Forelimb muscle (tissue), 1 donor: ENCODE results near the gene WWOX. TPM values are rescaled to one million over a fixed set of nuclear protein-coding genes. Genes with fewer than 3 reads are reported as not detected.

Experiments used
- DNase-seq: peaks from one replicate; pipeline ENCODE4 v3.0.0-alpha.2; 2013; ENCODE audit warnings: low read depth
- polyA plus RNA-seq: library from polyadenylated mRNA; unstranded; fragments of 120-200 nt; gene quantifications from one replicate; pipeline ENCODE4 v1.2.1, GENCODE V29; 2013; ENCODE audit not compliant: insufficient read length

The WWOX gene
- polyA plus RNA-seq, 1 donor, result 11.9 TPM

DNA sequence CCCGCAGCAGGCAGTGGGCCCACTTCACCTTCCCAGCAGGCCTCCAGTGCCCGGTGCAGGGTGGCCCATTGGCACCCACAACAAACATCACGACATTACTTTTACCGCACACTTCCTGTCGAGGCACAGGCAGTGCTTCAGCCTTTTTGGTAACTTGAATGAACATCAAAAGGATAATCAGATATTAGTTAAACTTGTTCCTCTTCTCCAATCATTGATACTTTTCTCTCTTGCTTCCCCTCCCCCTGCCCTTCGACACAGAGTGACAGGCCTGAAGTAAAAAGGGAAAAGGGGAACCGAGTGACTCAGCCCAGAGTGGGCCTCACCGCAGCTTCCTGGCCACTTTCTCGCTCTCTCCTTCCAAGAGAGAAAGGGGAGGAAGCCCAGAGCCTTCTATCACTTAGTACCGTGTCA lies 994.1 kb downstream of the WWOX start:
- no peak for DNase-seq

DNA sequence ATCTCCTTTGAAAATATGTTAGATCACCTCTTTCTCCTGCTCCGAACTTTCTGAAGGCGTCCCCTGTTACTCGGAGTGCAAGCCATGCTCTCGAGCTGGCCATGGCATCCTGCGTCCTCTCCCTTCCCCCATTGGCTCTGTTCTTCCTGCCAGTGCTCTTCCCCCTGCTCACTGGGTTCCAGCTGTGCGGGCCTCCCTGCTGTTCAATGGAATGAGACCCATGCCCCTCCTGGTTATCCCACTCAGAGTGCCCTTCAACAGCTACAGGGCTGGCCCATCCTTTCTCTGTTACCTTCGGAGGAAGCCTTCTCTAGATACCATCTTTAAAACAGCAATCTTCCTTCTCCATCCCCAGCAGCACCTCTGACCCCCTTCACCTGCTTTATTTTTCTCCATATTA lies 996.8 kb downstream of the WWOX start:
- DNase-seq, result no peak

DNA sequence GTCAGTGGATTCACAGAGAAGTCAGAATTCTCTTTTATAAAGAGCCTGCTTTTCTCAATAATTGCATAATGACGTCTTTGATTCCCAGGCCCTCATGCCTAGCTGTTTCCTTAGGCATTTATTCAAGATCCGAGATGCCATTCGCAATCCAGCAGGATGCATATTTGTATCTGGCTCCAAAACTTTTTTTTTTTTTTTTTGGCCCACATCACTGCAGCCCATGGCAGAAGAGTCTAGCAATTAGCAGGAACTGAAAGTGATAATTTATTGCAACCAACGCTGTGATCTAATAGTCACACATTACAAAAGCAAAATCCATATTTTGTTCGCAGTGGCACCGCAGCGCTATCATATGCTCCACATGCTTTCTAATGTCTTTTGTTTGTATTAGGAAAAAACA lies 997.7 kb downstream of the WWOX start:
- no peak for DNase-seq

DNA sequence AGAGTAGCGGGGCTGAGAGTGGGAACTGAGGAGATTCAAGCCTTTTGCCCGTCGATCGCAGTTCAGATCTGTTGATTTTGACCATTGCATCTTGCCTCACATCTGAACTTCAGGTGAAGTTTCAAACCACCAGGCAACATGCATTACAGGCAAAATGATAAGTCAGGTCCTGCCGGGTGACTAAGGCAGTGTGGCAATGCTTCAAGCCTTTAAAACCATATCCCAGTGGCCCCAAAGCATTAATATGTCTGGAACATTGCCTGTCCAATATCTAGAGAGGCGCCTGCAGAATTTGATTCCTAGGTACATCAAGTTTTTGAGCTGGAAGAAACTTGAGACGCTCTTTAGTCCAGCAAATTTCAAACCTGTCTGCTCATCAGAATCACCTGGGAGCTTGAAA lies 998.3 kb downstream of the WWOX start:
- no peak for DNase-seq

DNA sequence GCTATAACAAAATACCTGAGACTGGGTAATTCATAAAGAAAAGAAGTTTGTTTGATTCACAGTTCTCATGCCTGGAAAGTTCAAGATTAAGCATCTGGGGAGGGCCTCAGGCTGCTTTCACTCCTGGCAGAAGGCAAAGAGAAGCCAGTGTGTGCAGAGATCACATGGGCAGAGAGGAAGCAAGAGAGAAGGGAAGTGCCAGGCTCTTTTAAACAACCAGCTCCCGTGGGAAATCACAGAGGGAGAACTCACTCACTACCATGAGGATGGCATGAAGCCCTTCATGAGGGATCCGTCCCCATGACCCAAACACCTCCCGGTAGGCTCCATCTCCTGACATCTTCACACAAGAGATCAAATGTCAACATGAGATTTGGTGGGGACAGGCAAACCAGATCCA lies 999.5 kb downstream of the WWOX start:
- DNase-seq, result no peak

DNA sequence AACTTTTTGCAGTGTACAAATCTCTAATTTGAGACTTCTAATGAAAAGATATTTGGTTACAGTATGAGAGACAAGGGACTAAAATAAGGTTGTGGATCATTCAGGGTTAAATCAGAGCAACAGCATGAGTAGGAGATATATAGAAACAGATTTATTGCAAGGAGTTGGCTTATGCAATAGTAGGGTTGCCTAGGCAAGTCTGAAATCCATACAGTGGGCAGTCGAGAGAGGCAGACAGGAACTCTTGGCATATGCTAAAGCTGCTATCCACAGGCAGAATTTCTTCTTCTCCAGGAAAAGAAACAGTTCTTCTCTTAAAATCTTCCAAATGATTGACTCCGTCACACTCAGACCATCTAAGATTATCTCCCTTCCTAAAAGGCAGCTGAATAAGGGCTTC lies 1000.3 kb downstream of the WWOX start:
- DNase-seq, result no peak

DNA sequence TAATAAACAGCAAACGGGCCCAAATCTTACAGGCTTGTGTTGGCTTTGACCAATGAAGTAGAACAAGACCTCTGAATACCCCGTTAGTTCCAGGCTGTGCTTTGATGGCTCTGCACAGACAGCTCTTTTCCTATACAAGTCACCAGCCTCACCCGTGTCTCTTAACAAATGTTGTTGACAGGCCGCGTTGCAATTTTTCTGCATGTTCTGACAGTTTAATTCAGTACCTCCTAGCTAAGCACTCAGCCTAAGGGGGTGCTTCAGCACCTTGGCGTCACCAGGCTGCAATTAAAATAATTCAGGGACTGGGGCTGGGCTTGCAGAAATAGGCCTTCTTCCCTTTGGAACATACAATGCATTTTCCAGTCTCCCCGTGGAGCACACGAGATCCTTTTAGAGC lies 1001.0 kb downstream of the WWOX start:
- DNase-seq, result no peak

DNA sequence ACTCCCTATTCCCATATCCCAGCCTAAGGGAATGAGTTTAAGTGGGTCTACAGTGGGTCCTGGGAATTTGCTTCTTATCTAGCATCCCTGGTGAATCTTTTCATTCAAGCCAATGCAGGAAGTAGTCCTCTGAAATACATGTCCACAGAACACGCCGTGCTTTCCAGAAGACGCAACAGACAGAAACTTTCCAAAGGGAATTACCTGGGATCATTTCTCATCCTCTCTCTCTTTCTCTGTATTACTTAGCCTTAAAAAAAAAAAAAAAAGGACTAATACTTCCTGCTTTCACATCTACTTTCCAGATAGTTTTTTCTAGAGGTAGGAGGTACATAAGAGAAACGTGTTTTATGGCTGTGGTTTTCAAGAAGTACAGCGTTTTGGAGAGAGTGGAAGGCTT lies 1002.0 kb downstream of the WWOX start:
- DNase-seq, result no peak

DNA sequence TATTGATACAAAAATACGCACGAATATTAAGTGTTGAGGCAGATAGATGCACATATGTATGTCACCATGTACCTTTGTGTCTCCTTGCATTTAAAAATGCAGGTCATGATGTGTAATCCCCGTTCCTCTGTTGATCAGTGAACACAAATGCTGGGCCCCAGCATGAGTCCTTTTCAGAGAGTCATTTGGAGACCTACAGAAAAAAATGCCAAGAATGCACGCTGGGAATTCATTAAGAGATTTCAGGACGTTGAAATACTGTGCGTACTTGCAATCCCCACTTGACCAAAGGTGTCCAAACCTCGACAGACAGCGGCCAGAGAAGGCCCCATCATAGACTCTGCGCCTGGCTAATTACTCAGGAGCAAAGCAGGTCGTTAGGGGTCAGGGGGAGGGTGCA lies 1005.1 kb downstream of the WWOX start:
- no peak for DNase-seq

DNA sequence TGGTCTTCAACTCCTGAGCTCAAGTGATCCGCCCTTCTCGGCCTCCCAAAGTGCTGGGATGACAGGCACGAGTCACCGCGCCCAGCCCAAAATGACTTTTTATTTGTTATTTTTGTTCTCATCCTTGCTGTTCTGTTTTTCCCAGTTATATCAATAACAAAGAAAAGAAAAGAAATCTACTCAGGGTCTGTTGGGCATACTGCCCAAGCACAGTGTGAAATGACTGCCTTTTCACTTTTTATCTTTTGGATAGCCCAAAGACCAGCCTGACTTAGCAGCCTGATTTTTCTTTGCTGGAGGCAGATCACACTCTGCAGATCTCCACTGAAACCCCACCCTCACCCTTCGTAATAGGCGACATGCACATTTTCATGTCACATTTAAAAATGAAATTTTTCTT lies 1007.8 kb downstream of the WWOX start:
- no peak for DNase-seq

DNA sequence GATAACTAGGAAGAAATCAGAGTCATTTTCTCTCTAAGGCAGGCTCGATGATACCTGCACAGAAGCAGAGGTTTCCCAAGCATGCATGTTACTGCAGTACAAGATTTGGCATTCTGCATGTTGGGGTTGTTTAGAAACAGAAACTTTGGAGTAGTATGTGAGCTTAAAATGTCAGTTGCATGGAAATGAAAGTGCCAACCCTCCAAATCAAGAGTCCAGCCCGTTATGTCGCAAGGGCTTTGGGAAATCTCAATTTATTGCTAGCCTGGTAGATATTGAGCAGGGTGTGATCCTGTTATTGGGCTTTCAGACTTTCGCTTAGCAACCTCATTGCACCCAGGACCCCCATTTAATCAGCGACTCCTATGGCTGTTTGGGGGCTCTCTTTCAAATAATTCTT lies 1010.3 kb downstream of the WWOX start:
- DNase-seq, result no peak

DNA sequence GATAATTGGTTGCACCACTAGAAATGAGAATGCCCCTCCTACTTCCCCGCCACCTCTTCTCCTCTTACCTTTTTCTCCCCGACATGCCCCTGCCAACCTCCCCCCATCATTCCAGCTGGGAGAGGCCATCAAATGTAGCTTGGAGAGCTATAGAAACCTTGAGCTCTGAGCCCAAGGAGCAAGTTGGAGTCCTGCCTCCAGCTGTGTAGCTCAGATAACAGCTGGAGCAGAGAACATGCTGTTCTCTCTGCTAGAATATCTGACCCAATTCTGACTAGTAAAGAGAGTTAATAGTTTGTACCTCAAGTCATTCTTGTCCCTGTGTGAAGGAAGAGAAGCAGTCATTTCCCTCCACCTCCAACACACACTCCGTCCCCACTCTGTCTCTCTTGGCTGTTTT lies 1010.8 kb downstream of the WWOX start:
- no peak for DNase-seq

DNA sequence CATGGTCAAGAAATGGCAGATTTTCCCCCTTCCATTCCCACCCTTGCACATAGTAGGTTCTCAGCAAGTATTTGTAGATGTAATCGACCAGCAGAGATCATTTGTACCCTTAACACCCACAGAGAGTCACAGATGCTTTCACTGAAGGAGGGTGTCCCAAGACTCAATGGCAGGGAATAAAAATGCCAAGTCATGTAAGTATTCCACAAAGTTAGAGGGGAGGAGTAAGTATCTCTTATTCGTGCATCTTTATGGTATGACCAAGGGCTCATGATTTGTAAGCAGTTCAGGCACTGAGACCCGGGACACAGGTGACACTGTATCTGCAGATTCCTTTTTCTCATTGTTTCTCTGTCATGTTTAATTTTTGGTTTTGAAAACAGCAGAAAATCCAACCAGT lies 1011.5 kb downstream of the WWOX start:
- no peak for DNase-seq

DNA sequence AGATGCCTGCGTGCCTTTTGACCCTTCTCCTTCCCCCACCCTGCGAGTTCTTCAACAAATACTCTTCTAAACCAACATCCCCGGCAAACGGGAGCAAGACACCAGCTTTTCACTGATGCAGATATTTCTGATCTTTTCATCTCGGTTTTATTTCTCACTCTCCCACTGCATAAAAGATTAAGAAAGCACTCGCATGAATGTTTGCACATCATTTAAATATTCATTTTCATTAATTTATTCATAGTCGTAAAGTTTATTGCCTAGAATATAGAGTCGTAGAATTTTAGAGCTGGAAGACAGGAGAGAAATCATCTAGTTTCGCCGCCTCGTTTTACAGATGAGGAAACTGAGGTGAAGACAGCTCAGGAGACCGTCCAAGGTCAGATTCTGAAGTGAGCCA lies 1013.0 kb downstream of the WWOX start:
- DNase-seq, result no peak

DNA sequence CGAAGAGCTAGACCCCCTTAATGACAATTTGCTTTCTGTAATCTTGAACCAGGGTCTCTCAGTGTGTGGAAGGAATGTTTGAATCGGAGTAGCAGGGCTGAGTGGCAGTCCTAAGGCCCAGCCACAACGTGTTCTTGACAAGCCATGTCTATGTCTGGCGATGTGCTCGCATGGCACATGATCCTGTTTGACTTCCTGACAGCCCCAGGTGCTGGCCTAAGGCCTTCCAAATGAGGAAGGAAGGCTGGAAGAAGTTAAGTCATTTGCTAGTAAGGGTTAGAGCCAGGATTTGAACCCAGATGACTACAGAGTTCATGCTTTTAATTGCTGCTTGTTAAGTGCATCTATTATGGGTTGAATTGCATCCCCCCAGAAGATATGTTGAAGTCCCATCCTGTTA lies 1014.4 kb downstream of the WWOX start:
- no peak for DNase-seq

DNA sequence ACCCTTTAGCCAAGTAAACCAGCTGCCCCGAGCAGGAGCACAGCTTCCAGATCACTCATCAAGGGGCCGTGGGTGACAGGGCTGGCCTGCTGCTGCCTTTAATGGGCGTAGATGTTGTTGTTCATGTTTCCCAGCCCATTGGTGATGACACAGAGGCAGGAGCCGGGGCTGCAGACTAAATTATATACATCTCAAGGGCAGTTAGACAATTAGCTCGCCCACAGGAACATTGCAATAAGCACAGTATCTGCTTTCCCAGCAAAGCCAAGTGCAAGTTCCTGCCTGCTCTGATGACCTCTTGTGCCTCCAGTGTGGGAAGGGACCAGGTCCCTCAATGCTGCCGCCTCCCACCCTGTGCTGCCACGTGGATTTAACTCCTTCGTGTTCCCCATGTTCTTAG lies 1015.3 kb downstream of the WWOX start:
- DNase-seq, result no peak

DNA sequence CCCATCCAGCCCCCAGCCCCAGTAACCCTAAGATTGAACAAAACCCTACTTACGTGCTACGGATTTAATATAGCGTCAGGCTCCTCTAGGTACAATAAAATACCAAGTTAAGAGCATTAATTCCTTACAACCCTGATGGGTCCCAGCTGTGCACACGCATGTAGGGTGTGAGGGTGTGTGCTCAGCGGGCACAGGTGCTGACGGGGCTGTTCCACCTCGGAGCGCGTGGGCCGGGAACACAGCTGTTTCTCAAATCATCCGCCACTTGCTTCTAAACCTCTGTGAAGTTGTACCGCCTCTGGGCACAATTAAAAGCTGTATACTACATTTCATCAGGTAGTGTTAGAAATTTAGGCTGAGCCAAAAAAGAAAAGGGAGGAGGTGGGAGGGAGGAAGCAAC lies 1022.5 kb downstream of the WWOX start:
- no peak for DNase-seq

DNA sequence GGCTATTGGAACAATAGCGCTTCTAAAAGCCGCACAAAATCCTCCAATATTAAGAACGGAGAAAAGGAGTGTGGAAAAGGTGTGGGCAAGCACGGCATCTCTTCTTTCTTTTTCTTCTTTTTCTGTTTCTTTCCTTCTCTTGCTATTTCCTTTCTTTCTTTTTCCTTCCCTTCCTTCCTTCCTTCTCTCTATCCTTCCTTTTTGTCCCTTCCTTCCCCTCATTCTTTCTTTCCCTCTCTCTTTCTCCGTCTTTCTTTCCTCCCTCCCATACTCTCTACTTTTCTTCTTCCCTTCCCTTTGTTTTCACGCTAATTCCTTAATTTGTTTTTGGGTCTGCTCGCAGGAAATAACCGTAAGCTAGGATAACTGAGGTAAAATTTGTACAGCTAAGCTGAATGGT lies 1022.9 kb downstream of the WWOX start:
- no peak for DNase-seq

DNA sequence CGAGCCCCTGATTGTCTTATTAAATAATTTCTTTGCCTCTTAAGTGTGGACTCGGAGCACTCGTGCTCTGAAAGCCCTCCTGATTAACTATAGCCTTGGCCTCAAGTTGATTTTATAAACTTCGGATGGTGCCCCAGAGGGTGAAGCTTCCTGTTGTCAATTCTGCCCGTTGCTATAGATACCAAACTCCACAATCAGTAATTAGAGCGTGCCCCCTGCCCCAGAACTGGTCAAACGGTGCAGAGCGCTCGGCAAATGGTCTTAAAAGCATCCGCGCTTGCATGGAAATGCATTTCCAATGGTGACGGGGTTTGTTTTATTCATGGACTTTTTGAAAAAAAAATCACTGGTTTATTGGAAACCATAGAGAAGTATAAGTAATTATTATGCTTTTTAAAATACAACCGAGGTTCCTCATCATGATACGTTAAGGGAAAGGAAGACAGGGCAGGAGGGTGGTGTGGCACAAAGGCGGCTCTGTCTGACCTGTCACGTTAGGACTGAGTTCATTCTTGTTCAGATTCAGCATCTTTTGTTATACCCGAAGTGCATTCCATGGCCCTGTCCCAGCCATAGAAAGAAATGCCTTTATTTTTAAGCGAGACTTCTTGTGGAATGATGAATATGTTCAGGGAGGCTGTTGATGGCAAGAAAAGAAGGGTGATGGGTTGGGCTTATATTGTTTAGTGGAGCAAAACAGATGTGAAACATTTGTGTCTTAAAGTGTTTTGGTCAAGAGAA lies 1024.7 kb downstream of the WWOX start:
- no peak for DNase-seq

DNA sequence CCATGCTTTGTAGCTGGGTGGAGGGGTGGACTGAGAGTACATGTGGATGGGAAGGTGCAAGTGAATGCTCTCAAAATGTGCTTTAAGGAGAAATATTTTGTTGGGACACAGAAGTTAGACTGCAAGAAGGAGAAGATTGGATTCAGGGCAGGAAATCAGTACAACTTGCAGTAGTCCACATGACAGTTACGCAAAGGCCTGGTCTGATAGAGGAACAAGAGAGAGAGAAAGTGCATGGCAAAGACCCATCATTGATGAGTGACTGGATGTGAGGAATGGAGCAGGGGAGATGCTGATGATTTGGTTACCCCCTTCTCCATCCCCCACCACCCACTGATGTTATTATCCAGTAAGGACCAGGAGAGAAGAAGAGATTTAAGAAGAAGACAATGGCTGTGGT lies 1028.3 kb downstream of the WWOX start:
- no peak for DNase-seq

DNA sequence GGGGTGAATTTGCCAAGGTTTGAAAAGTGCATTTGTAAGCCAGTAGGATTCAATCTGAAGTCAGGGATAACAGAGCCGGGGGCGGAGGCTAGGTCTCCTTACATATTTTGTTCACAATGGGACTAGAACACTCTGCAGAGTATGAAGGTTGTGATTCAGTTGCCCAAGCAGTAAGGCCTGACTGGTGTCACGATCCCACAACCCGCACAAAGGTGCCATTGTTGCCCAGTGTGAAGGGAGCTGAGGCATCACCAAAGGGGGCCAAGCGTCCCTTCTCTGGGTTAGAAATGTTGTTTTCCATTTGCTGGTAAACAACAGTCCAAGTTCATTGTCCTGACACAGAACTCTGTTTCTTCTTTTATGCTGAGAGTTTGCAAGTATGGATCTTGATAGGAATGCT lies 1029.3 kb downstream of the WWOX start:
- DNase-seq, result no peak

DNA sequence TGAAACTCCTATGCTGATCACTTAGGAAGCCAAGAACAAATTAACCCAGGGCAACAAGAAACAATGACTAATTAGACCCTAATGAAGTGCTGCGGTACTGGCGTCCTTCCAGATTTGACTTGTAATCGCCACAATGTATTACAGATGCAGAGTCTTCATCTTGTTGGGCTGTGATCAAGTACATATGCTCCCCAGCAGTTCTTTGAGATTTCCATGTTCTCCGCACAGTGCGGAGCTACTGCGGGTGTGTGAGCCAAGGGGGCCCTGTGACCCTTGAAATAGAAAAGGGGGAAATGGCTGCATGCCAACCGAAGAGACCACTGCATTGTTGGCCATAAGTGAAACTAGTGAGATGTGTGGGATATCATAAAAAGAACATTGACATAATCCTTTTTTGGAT lies 1031.2 kb downstream of the WWOX start:
- no peak for DNase-seq

DNA sequence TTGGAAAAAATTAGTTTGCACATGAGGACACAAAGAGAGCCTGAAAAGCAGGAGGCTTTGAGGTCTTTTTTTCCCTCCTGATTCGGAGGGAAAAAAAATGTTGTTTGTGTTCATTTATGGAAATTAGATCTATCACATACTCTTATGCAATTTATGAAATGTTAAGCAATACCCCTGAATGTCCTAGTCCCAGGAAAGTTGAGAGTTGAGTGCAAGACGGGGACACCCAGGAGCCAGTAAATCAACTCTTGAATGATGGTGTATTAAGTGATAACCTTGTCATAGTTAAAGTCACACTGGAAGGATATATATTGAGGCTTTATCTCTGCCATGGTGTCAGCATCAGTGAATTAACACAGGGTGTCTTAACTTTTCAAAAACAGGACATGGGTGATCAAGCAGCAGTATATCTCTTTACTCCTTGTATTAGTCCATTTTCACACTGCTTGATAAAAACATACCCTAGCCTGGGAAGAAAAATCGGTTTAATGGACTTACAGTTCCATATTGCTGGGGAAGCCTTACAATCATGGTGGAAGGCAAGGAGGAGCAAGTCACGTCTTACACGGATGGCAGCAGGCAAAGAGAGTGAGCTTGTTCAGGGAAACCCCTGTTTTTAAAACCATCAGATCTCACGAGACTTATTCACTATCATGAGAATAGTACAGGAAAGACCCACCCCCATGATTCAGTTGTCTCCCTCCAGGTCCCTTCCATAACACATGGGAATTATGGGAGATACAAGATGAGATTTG lies 1032.0 kb downstream of the WWOX start:
- no peak for DNase-seq

DNA sequence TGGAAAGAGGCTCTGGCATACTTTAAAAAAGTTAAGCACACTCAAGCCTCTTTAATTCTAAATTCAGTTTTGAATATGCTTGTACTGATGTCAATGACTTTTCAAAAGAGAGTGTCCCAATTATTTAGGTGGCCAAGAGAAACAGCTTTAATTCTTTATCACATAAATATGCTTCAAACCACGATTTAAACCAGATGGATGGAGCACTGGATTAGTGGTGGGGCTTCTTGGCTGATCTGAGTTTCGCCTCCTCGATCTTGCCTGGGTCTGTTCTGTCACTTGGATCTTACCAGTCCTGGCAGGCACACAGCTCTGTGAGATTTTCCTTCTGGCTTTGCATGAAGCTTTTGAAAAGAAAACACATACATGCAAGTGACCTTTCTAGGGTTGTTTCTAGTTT lies 1033.2 kb downstream of the WWOX start:
- peak; percentile 28 for DNase-seq
